NCI-H460 (cell line): ENCODE measurements around the gene SRRM1. TPM values are rescaled to one million over a fixed set of nuclear protein-coding genes. Genes with fewer than 3 reads are reported as not detected.
"Not testable (repeated sequence)": the region's sequence is repeated elsewhere in the genome, so short reads cannot be mapped to it uniquely, and the experiment has no call there.

Experiments
- DNase-seq: peaks from one replicate; pipeline ENCODE4 v3.0.0-alpha.2; 2016; ENCODE audit warnings: low read depth; ENCODE audit errors: extremely low read depth
- small RNA-seq, 2 experiments: library from RNA; depleted of rRNA; stranded (forward); fragments of <200 nt; gene quantifications; one replicate each; pipeline ENCODE3, GENCODE V24; 2014
- total RNA-seq: library from RNA; depleted of rRNA; stranded (reverse); fragments of >200 nt; shearing (Covaris generic); gene quantifications from 2 replicates; pipeline ENCODE4 v1.2.3, GENCODE V29; 2014; rRNA removed

The SRRM1 gene
- total RNA-seq, 1 experiment from 2014 or later, result 50.4 TPM

GRCh38 chr1:24714859-24715520 is 71.9 kb downstream of the SRRM1 start:
- DNase-seq, result no peak

- no peak for DNase-seq
Measured at GRCh38 chr1:24715658-24716057, 72.6 kb downstream of the SRRM1 start.

DNA sequence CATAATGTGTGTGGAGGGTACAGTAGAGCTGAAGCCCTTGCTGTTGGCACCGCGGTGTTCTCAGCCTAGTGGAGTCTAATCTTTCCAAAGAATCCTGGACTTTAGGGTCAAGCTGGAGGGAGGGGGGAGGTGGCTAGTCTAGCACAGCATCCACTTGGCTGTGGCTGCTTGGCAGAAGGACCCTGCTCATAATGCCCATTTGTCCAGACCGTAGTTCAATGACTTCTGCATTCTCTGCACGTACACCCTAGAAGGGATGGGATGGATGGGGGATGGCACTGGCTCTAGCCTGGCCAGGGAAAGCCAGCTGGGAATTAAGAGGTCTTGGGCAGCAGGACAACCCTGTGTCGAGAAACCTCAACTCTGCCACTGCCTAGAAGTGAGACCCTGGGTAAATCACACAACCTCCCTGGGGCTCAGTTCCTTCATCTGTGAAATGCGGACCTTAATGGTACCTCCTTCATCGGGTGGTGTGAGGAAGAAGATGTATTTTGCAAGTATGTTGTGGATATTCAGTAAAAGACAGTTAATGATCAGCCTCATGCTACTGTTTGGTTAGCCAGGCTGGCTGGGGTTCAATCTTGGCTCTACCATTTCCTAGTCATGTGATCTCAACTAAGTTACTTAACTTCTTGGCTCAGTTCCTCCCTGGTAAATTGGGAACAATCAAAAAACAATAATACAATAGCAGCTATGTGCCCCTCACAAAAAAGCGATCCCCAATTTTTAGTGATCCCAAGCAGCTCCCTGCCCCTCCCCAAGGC is 75.0 kb downstream of the SRRM1 start:
- no peak for DNase-seq

DNA sequence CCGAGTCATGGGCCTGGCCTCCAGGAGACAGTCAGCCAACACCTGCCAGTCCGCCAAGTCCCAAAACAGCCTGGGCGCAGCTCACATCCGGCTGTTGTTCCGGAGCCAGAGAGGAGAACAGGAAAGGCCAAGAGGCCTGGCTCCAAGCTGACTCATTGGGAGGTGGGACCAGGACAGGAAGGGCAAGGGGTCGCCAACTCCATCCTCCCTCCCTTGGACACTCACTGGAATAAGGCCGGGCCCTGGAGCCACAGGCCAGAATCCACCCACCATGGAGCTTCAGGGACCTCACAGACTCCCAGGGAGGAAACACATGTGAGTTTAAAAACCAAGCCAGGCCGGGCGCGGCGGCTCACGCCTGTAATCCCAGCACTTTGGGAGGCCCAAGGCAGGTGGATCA is 77.0 kb downstream of the SRRM1 start:
- no peak for DNase-seq

DNA sequence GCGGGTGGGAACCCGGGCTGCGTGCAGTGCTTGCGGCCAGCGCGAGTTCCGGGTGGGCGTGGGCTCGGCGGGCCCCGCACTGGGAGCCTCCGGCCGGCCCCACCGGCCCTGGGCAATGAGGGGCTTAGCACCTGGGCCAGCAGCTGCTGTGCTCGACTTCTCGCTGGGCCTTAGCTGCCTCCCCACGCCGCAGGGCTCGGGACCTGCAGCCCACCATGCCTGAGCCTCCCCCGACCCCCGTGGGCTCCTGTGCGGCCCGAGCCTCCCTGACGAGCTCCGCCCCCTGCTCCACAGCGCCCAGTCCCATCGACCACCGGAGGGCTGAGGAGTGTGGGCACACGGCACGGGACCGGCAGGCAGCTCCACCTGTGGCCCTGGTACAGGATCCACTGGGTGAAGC is 78.4 kb downstream of the SRRM1 start:
- DNase-seq, result no peak

- not testable (repeated sequence) for DNase-seq
Measured at GRCh38 chr1:24722073-24723035, 79.3 kb downstream of the SRRM1 start.

Small RNA genes lying within 50 kb of the gene (small RNA-seq; reads per million reads assigned to genes)
- 0 reads per million in 2 experiments for gene RF00019

Other genes with a start within 250 kb of the SRRM1 start
- gene STPG1, start 229.5 kb upstream of the SRRM1 start, total RNA-seq, result 16.9 and 18.4 TPM in 2 replicates
- 18.1 and 23.0 TPM in 2 replicates for gene NIPAL3, start 227.5 kb upstream of the SRRM1 start, total RNA-seq
- gene RCAN3, start 140.5 kb upstream of the SRRM1 start, total RNA-seq, result 34.6 and 36.7 TPM in 2 replicates
- gene NCMAP, start 87.2 kb upstream of the SRRM1 start, total RNA-seq, result 1.3 and 1.6 TPM in 2 replicates
- gene CLIC4, start 102.1 kb downstream of the SRRM1 start, total RNA-seq, result 170 and 172 TPM in 2 replicates